HepG2 (cell line): ENCODE measurements around the gene CSDE1.

Source experiments
- BHLHE40 ChIP-seq: IDR thresholded peaks from 2 replicates; pipeline ENCODE4 v1.6.1; 2011; ENCODE audit warnings: low read length, improper control_type of control experiment
- CTCF ChIP-seq: sonication (generic); formaldehyde crosslinking; IDR thresholded peaks from 2 replicates; pipeline ENCODE4 v1.5.0; 2020; ENCODE audit warnings: mild to moderate bottlenecking, missing genetic modification reagents, moderate library complexity
- IRF1 ChIP-seq: sonication (generic); formaldehyde crosslinking; IDR thresholded peaks from 2 replicates; pipeline ENCODE4 v1.4.0; 2020; ENCODE audit warnings: low read depth, mild to moderate bottlenecking, missing genetic modification reagents
- NFIC ChIP-seq: IDR thresholded peaks from 2 replicates; pipeline ENCODE4 v1.6.1; 2012; ENCODE audit warnings: mild to moderate bottlenecking, low read length, inconsistent platforms
- ZNF501 ChIP-seq: sonication (generic); formaldehyde crosslinking; IDR thresholded peaks from 2 replicates; pipeline ENCODE4 v1.5.1; 2020; ENCODE audit warnings: mild to moderate bottlenecking, moderate library complexity, missing genetic modification reagents
- TF ChIP-seq, protein P1 (sequence below): sonication (generic); formaldehyde crosslinking; IDR thresholded peaks from 2 replicates; pipeline ENCODE4 v1.4.0; 2020; ENCODE audit warnings: missing genetic modification reagents, borderline replicate concordance

DNA sequence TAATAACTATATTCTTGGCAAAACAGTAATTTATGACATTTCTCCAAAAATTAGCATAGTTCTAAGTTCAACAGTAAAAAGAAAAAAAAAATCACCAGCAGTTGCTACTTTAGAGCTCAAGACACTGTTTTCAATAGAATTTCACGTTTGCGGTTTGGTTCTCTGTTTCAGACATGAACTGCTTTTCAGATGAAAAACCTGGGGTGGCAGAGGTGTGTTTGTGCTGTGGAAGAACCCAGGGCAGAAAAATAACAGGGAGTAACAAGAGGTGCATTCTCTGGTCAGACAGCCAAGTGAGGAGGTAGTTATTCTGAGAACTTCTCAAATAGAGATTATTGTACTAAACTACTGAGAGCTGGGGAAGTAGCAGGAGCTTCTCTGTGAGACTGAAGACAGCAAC, 50.2 kb downstream of the CSDE1 start:
- TF ChIP-seq ZNF501 (CRISPR knock-in tag) (no peak), IRF1 (CRISPR knock-in tag) (no peak), NFIC (no peak), BHLHE40 (no peak), CTCF (CRISPR knock-in tag) (no peak)
- TF ChIP-seq, protein P1, sequence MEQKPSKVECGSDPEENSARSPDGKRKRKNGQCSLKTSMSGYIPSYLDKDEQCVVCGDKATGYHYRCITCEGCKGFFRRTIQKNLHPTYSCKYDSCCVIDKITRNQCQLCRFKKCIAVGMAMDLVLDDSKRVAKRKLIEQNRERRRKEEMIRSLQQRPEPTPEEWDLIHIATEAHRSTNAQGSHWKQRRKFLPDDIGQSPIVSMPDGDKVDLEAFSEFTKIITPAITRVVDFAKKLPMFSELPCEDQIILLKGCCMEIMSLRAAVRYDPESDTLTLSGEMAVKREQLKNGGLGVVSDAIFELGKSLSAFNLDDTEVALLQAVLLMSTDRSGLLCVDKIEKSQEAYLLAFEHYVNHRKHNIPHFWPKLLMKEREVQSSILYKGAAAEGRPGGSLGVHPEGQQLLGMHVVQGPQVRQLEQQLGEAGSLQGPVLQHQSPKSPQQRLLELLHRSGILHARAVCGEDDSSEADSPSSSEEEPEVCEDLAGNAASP: no peak
